GM12875 (cell line): ENCODE results near the gene DCDC2C.

Experiments
- H3K4me3 ChIP-seq: one replicate; pipeline ENCODE4 v1.5.1; 2011; ENCODE audit warnings: low read depth, low read length, control low read depth
- TF ChIP-seq, protein P1 (sequence below): IDR thresholded peaks from 2 replicates; pipeline ENCODE4 v1.5.1; 2011; ENCODE audit warnings: low read depth, mild to moderate bottlenecking, control low read depth, inconsistent platforms, low read length, moderate library complexity, borderline replicate concordance; ENCODE audit not compliant: insufficient read depth

Gene DCDC2C

DNA sequence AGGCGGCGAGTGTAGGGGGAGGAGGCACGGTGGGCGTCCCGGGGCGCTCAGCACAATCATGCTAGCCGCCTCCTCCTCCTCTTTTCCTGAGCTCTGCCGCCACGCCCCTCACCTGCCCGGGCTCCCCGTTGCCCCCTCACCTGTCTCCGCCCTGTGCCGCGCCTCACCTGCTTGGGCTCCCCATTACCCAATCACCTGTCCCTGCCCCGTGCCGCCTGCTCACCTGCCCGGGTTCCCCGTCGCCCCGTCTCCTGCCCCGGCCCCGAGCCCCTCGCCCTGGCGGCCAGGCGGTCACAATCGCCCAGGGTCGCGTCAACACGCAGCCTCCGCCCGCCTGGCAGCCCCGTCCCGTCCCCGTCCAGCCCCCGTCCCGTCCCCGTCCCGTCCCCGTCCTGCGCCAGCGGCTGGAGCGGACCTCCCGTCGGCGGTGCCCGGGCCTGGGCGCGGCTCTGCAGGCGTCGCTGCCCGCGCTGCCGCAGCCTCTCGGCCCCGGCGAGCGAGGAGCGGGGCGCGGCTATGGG, at the start of gene DCDC2C:
Gene DCDC2C (plus strand): TSS at position 340 of the 521 bp plus-strand sequence. CDS start 177 bp downstream, at position 517.
- H3K4me3 ChIP-seq: no peak within 1 kb of the TSS

DNA sequence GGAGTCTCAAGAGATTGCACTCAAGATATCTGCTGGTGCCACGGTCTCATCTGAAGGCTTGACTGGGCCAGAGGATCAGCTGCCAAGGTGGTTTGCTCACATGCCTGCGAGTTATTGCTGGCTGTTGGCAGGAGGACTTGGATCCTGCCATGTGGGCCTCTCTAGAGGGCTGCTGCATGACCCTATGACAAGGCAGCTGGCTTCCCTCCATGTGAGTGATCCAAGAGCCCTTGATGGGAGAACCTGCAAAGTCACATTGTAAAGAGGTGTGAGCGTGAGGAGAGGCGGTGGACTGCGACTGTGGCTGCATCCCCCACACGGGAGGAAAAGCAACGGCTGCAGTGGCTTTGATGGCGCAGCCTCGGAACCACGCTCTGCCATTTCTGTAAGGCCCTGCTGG, 49.4 kb upstream of the DCDC2C start:
- TF ChIP-seq, protein P1, sequence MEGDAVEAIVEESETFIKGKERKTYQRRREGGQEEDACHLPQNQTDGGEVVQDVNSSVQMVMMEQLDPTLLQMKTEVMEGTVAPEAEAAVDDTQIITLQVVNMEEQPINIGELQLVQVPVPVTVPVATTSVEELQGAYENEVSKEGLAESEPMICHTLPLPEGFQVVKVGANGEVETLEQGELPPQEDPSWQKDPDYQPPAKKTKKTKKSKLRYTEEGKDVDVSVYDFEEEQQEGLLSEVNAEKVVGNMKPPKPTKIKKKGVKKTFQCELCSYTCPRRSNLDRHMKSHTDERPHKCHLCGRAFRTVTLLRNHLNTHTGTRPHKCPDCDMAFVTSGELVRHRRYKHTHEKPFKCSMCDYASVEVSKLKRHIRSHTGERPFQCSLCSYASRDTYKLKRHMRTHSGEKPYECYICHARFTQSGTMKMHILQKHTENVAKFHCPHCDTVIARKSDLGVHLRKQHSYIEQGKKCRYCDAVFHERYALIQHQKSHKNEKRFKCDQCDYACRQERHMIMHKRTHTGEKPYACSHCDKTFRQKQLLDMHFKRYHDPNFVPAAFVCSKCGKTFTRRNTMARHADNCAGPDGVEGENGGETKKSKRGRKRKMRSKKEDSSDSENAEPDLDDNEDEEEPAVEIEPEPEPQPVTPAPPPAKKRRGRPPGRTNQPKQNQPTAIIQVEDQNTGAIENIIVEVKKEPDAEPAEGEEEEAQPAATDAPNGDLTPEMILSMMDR: no peak
- no peak overlapping the region for H3K4me3 ChIP-seq

More for the DNA sequence above, at the start of gene DCDC2C:
- TF ChIP-seq, protein P1: no peak

DNA sequence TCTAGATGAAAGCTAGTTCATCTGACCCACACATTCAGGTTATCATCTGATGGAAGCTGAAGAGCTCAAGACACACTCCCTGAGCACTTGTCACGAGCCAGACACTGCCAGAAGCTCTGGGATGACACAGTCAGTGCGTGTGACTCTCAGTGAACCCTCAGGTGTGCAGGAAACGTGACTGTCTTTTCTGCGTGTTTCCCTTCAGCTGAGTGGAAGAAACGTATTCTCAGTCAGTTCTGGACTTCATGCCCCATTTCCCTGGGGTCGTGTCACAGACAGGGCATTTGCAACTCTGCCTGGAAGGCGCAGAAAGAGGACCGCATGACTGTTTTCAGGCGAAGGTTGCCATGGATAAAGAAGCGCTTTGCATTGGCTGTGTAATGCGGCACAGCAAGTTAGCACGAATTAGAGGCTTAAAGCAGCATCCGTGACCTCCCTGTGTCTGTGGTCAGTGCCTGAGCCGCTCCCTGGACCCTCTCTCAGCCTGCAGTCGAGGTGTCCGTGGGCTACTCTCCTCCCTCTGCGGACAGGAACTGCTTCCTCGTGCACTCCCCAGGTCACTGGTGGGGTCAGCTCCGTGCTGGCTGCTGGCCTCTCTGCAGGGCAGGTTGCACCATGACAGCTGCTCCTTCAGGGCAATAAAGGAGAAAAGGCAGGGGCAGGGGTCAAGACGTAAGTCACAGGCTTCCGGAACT, 48.7 kb upstream of the DCDC2C start:
- H3K4me3 ChIP-seq: no peak overlapping the region
- TF ChIP-seq, protein P1: no peak

DNA sequence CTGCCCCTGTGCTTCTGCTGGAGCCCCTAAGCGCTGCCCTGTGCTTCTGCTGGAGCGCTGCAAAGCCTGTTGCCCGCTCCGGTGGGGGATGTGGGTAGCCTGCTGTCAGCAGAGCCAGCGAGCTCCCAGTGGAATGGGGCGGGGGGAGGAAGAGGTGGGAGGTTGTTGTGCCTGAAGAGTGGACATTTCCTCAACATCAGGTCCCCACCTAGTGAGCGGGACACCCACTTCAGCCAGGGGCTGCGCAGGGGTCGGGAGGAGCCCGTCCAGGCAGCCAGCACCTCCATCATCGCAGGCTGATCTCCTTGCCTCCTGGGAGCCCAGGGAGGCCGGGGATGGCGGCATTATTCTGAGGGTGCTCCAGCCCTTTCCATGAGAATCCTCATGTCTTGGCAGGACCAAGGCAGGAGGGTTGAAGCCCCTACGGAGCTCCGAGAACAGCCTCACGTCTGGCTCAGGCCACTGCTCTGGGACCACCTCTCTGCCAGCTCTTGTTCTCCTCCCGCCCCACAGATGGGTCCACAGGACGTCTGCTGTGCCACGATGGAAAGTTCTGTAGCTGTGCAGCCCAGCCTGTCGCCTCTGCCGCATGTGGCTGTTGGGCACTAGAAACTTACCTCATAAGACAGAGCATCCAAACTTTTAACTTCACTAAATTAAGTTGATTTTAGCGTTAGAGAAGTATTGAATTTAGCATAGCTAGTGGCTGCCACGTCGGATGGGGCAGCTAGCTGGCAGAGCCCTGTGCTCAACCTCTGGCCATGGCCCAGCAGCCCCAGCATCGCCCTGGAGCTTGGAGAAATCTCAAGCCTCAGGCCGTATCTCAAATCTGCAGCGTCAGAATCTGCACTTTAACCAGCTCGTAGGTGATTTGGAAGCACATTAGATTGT, 47.3 kb upstream of the DCDC2C start:
- no peak overlapping the region for H3K4me3 ChIP-seq
- TF ChIP-seq, protein P1: no peak

DNA sequence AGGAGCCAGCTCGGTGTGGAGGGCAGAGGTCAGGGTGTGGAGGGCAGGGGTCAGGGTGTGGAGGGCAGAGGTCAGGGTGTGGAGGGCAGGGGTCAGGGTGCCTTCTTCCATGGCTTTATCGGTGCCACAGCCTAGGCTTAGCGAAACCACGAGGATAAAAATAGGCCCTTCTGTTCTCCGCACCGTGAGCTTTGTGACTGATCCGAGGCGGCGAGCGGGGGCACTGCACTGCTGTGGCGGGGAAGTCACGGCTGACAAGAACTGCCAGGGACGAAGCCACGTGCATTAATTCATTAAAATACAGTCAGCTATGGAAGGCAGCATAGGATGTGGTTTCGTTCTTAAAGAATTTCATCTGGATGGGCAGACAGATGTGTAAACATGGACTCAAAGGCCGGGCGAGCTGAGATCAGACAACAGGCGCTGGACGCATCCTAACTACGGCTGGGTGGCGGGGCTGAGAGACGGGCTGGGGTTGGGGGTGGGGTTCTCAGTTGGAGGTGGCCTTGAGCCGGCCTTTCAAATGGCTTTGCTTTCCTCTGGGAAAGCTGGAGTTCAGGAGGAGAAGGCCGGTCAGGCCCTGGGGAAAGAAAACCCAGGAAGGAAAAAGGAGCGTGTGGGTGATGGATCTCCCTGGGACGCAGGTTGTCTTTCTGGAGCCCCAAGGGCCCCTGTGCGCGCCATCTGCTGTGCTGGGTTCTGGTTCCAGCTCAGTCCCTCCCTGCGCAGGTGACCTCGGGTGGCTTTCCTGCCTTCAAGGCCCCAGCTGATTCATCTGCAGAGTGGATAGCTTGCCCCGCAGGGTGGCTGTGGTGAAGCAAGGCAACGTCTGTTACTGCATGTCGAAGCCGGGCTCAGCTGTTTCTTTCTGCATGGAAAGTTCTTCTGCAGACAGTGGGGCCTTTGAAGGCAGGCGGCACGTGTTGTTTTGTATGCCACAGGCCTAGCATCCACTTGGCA, 46.3 kb upstream of the DCDC2C start:
- H3K4me3 ChIP-seq: no peak overlapping the region
- TF ChIP-seq, protein P1: no peak

DNA sequence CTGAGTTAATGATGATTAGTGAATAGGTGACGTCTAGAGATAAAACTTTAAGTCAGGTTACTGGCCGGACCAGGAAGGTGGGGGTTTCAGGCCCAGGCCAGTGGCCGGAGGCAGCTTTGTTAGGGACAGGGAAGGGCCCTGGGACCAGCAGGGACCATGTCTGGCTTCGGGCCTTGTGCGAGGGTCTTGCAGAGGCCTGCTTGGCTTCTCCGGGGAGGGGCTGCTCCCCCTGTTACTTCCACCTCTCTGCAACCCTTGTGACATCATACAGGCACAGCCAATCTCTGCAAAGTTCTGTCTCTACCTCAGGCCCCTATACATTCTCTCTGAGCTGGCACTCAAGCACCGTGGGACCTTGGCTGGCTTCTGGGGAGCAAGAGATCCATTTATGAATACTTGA, 45.5 kb upstream of the DCDC2C start, which contains the start of gene ALLC:
Gene ALLC (plus strand): TSS at position 320 of the 400 bp plus-strand sequence. CDS start 12,958 bp downstream, outside the sequence.
- H3K4me3 ChIP-seq: no peak within 1 kb of the TSS
- TF ChIP-seq, protein P1: no peak
